Measurements from ENCODE around the gene ADGRF4. TPM values are rescaled to one million over a fixed set of nuclear protein-coding genes. Genes with fewer than 3 reads are reported as not detected.

The ADGRF4 gene
- total and polyA plus RNA-seq, 2 of the 8 experiments (the other 6 are each of a cell fraction or from before 2014, with no cell fraction given), result 0.02 TPM; not detected in 1

- TF ChIP-seq CHD7 (IDR thresholded peaks at IDR 0.05; ENCODE audit: insufficient replicate concordance, low read length) (no peak), CREB1 (IDR thresholded peaks at IDR 0.05) (no peak), SP4 (IDR thresholded peaks at IDR 0.05; ENCODE audit: low read length) (no peak), EP300 (IDR thresholded peaks at IDR 0.05; ENCODE audit: borderline replicate concordance in 1 of 2, low read depth in 2 of 2, low read length in 2 of 2) (no peak), TEAD4 (IDR thresholded peaks at IDR 0.05; ENCODE audit: low read depth, low read length) (no peak), E2F6 (IDR thresholded peaks at IDR 0.05) (no peak), USF2 (IDR thresholded peaks at IDR 0.05; ENCODE audit: low read length) (no peak), TBP (IDR thresholded peaks at IDR 0.05; ENCODE audit: low read depth, low read length) (no peak)
These were observed 30.6 kb downstream of the ADGRF4 start (continued) for GRCh38 chr6:47729019-47729418.

Measured in H1 (cell line).